Measurements from ENCODE around the gene TMEM184A.

TMEM184A gene

DNA sequence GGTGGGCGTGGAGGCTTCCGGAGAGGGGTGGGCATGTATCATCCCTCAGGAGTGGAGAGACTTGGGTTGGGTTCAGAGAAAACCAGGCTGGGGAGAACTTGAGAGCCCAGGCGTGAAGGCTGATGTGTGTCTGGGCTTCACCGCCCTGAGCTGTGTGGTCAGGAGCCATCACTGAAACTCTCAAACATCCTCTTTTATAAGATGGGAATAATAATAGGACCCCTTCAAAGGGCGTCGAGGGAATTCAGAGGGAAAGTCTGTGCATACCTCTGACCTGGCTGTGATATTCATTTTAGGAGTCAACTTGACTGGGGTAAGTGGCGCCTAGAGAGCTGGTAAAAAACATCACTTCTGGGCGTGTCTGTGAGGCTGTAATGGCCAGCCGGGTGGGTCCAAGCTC lies 34.9 kb upstream of the TMEM184A start:
- in situ Hi-C loops (cut with MboI; ENCODE audit: low sequenced_read_pairs, unreplicated experiment), result loop anchor here (25.0 kb wide), 1 partner anchor 746 kb away; no protein-coding TSS in a partner anchor
- DNase-seq (ENCODE audit: low spot score), result no peak
- TF ChIP-seq, protein P1, sequence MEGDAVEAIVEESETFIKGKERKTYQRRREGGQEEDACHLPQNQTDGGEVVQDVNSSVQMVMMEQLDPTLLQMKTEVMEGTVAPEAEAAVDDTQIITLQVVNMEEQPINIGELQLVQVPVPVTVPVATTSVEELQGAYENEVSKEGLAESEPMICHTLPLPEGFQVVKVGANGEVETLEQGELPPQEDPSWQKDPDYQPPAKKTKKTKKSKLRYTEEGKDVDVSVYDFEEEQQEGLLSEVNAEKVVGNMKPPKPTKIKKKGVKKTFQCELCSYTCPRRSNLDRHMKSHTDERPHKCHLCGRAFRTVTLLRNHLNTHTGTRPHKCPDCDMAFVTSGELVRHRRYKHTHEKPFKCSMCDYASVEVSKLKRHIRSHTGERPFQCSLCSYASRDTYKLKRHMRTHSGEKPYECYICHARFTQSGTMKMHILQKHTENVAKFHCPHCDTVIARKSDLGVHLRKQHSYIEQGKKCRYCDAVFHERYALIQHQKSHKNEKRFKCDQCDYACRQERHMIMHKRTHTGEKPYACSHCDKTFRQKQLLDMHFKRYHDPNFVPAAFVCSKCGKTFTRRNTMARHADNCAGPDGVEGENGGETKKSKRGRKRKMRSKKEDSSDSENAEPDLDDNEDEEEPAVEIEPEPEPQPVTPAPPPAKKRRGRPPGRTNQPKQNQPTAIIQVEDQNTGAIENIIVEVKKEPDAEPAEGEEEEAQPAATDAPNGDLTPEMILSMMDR (IDR thresholded peaks at IDR 0.05; ENCODE audit: borderline replicate concordance, control extremely low read depth, extremely low read depth, insufficient read depth, missing control alignments), result no peak

DNA sequence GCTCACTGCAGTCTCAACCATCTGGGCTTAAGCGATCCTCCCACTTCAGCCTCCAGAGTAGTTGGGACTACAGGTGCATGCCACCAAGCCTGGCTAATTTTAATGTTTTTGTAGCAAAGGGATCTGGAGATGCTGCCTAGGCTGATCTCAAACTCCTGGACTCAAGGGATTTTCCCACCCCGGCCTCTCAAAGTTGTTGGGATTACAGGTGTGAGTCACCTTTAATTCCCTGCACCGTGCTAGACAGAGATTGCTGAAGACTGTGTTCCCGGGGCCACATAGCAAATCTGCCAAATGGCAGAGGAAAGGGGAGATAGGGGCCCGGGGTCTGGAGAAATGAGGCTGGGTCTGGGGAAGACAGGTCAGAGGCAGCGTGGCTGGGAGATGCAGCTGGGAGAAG lies 34.5 kb upstream of the TMEM184A start:
- TF ChIP-seq, protein P1 (IDR thresholded peaks at IDR 0.05; ENCODE audit: borderline replicate concordance, control extremely low read depth, extremely low read depth, insufficient read depth, missing control alignments), result no peak
- in situ Hi-C loops (cut with MboI; ENCODE audit: low sequenced_read_pairs, unreplicated experiment), result loop anchor here (25.0 kb wide), 1 partner anchor 747 kb away; no protein-coding TSS in a partner anchor
- no peak for DNase-seq (ENCODE audit: low spot score)

DNA sequence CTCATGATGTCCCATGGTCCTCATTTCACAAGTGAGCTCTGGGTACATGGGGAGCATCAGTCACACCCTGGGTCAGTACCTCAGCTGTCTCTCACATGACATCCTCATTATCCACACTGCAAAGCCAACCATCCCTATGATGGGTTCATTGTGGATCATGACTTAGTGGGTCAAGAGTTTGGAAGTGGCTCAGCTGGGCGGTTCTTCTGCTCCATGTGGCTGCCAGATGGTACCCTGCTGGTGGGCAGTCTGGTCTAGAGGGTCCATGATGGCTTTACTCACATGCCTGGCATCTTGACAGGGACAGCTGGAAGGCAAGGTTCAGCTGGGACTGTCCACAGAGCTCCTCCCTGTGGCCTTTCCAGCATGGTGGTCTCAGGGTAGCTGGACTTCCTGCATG lies 33.0 kb upstream of the TMEM184A start:
- in situ Hi-C loops (cut with MboI; ENCODE audit: low sequenced_read_pairs, unreplicated experiment), result loop anchor here (25.0 kb wide), 1 partner anchor 748 kb away; no protein-coding TSS in a partner anchor
- TF ChIP-seq, protein P1 (IDR thresholded peaks at IDR 0.05; ENCODE audit: borderline replicate concordance, control extremely low read depth, extremely low read depth, insufficient read depth, missing control alignments), result no peak
- DNase-seq (ENCODE audit: low spot score), result no peak

DNA sequence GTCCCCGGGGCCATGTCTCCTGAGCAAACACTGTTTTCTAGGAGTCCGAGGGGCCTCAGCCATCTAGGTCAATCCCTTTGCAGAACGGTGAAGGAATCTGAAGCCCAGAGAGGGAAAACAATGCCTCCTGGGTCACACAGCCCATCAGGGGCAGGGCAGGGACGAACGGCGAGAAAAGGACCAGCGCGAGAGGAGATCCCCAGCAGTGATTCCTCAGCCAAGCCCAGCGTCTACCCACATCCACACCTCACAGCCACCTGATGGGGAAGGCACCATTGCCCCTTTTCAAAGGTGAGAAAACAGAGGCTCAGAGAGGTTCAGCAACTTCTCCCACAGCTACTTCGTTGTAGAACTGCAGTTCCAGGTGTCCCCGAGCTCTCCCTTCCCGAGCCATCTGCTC lies 31.7 kb upstream of the TMEM184A start:
- no peak for DNase-seq (ENCODE audit: low spot score)
- in situ Hi-C loops (cut with MboI; ENCODE audit: low sequenced_read_pairs, unreplicated experiment), result loop anchor here (25.0 kb wide), 1 partner anchor 750 kb away; no protein-coding TSS in a partner anchor
- TF ChIP-seq, protein P1 (IDR thresholded peaks at IDR 0.05; ENCODE audit: borderline replicate concordance, control extremely low read depth, extremely low read depth, insufficient read depth, missing control alignments), result no peak

DNA sequence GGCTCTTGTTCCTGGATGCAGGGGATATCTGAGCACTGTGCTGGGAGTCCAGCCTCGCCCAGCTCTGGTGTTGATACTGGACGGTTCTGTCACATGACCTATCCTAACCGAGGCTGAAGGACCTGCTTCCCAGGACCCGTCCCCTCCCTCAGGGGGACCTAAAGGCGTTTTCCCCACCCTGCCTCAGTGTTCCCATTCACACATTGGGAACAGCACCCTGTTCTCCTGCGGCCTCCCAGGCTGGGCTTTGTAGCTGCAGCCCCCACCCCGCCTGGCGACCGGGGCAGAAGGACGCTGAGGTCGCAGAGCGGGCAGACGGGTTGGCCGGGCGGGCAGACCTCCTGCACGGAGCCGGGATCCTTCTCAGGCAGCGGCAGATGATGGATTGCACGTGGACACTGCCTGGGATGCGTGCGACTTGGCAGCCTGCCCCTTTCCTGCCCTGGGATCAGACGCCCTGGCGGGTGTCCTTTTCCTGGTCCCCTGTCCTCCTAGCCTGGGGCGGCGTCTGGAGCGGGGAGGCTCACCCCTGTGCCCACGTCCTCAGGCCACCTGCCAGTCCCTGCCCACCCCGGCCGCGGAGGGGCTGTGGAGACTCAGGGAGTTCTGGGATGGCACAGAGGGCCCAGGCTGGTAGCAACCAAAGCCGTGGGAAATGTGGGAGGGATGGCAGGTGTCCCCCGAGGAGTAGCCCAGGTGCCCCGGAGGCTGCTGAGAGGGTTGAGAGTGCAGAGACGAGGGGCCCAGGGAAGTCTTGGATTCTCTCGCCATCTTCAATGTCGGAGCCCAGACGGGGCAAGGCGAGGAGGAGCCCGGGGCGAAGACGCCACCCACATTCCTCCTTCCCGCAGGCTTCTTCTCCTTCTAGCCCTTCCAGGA lies 31.1 kb upstream of the TMEM184A start:
- DNase-seq (ENCODE audit: low spot score), result no peak
- in situ Hi-C loops (cut with MboI; ENCODE audit: low sequenced_read_pairs, unreplicated experiment), result loop anchor here (25.0 kb wide), 1 partner anchor 750 kb away; no protein-coding TSS in a partner anchor
- TF ChIP-seq, protein P1 (IDR thresholded peaks at IDR 0.05; ENCODE audit: borderline replicate concordance, control extremely low read depth, extremely low read depth, insufficient read depth, missing control alignments), result no peak

DNA sequence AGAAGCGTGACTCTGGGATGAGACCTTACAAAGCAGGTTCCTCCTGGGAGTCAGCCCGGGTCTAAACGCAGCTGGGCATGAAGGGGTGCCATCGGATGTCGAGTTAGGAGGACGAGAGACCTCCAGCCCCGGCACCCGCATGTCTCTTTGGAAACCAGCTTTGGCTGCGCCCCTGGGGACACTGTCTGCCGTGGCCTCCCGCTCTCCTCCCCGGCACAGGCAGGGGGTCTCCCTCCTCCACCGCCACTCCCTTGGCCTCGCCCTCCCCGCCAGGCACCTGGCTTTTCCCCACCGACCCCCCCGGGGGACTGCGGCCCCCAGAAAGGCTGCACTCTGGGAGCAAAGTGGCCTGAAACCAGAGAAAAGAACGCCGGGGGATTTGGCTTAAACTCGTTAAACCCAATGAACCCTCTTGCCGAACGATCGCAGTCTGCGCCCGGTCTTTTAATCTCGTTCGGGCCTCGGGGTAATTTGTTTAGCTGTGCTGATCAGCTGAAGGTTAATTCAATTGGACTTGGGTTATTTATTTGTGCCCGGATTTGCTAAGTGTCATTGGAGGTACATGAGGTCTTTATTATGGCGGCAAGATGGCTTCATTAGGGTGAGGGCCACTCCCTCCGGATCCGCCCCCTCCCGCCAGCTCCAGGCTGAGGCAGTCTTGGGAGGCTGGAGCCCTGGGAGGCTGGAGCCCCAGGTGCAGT lies 30.3 kb upstream of the TMEM184A start:
- no peak for DNase-seq (ENCODE audit: low spot score)
- in situ Hi-C loops (cut with MboI; ENCODE audit: low sequenced_read_pairs, unreplicated experiment), result loop anchor here (25.0 kb wide), 1 partner anchor 751 kb away; no protein-coding TSS in a partner anchor
- TF ChIP-seq, protein P1 (IDR thresholded peaks at IDR 0.05; ENCODE audit: borderline replicate concordance, control extremely low read depth, extremely low read depth, insufficient read depth, missing control alignments), result no peak

Measured in GM13976 (cell line).